GM21619 (cell line): ENCODE data around the gene ADAM17.
"Not testable (repeated sequence)": the region's sequence is repeated elsewhere in the genome, so short reads cannot be mapped to it uniquely, and the experiment has no call there.

Experiments used
- ATAC-seq: cut with Tn5 transposase; IDR thresholded peaks from one replicate; pipeline ENCODE4 v1.9.1; 2021; ENCODE audit not compliant: unreplicated experiment

ADAM17 gene

GRCh38 chr2:9555297-9556120, at the start of gene ADAM17:
Gene ADAM17, minus strand, starts transcription at chr2:9555830. Its CDS starts 225 bp downstream, at chr2:9555605.
- ATAC-seq: peak; percentile 85

GRCh38 chr2:9602412-9602811, 46.8 kb upstream of the ADAM17 start:
- no peak for ATAC-seq

DNA sequence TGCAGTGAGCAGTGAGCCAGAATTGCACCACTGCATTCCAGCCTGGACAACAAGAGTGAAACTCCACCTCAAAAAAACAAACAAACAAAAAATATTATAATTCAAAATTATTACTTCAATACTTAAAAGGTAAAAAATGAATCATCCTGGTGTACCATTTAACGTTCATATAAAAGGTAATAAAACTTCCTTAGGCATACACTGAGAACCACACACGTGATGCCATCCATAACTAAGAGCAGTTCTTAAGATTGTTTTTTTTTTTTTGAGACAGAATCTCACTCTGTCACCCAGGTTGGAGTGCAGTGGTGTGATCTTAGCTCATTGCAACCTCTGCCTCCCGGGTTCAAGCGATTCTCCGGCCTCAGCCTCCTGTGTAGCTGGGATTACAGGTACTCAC, 45.8 kb upstream of the ADAM17 start:
- no peak for ATAC-seq

- ATAC-seq: no peak
Observed at GRCh38 chr2:9599430-9599829, 43.8 kb upstream of the ADAM17 start.

GRCh38 chr2:9596621-9597311, 41.1 kb upstream of the ADAM17 start:
- no peak for ATAC-seq

DNA sequence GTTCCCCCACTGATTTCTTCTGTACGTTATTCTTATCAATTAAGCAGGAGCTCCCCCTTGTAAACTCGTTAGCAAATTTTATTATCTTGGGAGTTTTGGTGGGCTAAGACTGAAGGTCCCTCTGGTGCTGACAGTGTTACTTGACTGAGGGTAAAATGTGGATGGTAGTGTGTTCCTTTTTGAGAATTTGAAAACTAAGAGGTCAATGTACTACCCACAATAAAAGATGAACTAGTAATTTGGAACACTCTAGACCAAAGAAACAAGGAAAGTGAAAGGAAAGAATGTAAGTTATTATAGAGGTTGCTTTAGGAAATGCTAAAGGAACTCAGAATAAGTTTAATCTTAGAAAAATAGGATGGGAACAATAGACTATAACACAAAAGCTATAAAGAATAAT, 40.1 kb upstream of the ADAM17 start:
- ATAC-seq: no peak

DNA sequence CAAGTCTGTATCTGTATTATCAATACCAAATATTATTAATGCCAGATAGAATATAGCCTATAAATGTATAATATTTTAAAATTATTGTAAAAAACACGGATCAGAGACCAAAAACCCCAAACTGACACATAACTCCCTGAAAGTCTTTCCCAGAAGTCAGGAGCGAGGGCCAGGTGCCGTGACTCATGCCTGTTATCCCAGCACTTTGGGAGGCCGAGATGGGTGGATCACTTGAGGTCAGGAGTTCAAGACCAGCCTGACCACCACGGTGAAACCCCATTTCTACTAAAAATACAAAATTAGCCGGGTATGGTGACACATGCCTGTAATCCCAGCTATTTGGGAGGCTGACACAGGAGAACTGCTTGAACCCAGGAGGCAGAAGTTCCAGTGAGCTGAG, 39.6 kb upstream of the ADAM17 start:
- not testable (repeated sequence) for ATAC-seq

DNA sequence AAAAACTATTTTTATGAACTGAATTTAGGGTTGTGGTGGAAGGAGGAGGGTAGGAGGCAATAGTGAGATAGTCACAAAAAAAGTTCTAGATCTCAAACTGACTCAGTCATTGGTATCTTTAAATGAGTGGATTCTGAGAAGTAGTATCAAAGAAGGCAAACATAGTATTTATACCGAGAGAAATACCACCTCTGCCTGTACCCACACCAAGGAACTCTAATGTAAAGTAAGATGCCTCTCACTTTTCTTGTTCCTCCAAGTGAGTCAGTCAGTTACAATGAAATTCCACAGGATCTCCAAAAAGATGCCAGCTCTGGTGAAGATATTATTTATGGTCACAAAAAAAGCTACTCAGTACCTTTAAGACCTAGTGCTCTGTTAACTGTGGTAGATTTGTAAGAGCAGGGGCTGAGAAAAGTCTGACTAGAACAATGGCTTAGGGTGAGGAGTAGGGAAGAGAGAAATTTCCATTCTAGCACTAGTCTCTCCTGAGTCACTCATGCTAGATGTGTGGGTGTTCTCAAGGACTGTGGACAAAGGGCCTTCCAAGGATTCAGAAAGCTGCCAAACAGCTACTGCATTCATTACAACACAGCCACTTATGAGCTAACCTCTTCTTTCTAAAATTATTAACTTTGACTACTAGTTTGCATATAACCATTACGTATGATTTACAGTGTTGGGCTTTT, 38.9 kb upstream of the ADAM17 start:
- no peak for ATAC-seq

DNA sequence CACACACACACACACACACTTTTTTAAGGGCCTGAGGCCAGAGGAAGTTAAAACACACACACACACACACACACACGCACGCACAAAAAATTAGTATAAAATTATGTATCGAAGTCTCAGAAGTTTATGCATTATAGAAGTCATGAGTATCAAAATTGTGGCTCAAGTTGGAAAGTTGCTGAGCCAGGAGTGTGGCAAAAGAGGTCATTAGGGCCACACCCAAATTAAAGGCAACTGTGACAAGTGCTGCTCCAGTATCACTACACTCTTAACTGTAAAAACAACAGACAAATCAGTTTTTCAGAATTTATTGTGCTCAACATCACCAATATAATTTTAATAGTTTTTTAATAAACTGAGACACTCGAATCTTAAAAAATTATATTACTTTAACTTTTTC, 38.3 kb upstream of the ADAM17 start:
- no peak for ATAC-seq

DNA sequence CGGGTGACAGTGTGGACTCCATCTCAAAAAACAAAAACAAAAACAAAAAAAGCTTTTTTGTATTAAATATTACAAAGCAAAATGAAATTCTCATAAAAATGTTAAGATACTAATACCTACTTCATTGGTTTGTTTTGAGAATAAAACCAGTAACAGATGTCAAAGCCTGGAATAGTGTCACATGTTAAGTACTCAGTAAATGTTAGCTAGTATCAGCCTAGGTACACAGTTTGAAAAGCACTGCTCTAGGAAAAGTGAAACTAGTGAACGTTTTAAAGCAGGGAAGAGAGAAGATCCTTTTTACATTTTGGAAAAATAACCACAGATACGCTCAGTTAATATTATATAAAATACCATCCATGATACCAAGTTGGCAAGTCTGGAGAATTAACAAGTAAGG, 37.1 kb upstream of the ADAM17 start:
- no peak for ATAC-seq

- no peak for ATAC-seq
Observed at GRCh38 chr2:9590641-9591040, 35.0 kb upstream of the ADAM17 start.

GRCh38 chr2:9586465-9586864, 30.8 kb upstream of the ADAM17 start:
- no peak for ATAC-seq

DNA sequence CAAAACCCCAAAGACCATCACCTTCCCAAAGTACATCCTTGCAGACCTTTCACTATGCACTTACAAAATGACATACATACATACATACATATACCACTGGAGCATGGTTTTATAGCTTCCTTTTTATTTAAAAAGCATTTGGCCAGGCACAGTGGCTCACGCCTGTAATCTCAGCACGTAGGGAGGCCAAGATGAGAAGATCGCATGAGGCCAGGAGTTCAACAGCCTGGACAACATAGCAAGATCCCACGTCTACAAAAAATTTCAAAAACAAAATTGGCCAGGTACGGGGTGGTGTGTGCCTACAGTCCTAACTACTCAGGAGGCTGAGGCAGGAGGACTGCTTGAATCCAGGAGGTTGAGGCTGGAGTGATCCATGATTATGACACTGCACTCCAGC, 29.9 kb upstream of the ADAM17 start:
- no peak for ATAC-seq

DNA sequence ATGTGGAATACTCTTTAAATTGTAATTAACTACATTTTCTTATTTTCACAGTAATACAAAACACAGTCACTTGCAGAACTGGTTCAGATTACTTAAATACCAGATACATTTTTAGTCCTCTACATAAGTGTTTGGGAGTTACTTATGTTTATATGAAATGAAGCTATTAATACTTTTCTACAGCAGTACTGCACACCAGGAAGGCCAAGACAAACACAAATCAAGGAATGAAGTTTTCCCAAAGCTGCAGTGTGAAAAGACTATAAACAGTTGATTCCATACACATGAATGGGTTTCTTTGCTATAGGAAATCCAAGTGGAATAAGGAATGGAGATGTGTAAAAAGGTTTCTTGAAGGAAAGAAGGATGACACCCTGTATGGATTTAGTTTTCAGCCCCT, 29.3 kb upstream of the ADAM17 start:
- not testable (repeated sequence) for ATAC-seq

GRCh38 chr2:9582624-9583023, 27.0 kb upstream of the ADAM17 start:
- no peak for ATAC-seq

GRCh38 chr2:9578467-9579235, 23.0 kb upstream of the ADAM17 start:
- ATAC-seq: no peak

DNA sequence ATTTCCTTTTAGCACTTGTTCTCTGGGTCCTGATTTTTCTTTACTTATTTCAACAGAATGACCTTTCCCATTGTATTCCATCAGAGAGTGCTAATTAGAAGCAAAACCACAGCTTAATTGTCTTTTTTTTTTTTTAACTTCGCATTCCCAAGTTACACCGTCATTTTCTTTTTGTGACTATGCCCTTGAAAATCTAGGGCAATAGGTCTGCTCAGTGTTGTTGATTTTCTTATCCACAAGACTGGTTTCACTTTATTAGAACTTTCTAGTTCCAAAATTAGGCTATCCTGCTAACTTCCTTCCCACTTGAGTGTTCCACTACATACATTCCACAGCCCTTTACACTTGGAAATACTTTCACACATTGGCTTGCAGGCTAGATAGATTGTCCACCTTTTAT, 18.7 kb upstream of the ADAM17 start:
- ATAC-seq: no peak

DNA sequence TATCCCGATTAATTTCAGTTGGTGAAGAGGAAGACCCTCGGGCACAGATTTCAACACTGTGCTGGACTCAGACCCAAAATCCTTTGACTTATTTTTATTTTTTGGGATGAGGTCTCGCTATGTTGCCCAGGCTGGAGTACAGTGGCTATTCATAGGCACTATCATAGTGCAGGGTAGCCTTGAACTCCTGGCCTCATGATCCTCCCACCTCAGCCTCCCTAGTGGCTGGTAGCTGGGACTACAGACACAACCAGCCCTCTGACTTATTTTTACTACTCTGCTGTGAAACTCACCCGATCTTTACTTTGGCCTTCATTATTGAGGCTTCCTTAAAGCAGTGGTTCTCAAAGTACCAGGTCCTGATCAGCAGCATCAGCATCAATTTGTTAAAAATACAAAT, 18.2 kb upstream of the ADAM17 start:
- ATAC-seq: no peak

DNA sequence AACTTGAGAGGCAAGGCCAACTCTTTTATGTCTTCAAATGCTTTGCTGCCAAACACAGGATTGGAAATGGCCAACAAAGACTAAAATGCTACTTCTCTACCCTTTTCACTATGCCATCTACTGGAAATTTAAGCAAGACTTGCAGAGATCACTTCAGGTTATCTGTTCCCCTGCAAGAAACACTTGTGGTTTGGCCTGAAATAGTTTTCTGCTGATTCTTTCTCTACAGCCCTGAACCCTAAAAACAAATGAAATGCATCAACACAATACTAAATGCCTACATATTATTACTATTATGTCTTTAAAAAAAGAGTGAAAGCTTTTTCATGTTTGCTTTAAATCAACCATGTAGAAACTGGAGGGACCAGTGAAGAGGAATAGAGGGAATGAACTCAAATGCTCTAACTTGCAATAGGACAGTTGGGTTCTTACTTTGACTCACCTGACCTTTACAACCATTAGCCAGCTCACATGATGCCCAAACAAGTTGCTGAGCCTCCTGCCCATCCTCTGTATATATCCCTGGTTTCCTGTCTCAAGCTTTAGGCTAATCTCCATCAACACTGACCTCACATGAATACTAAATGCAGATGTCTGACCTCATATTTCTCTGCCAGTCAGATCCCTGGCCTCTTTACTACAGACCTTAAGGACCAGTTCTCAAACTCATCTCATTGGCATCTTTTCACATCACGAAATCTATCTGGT, 17.5 kb upstream of the ADAM17 start:
- ATAC-seq: no peak
